Measurements from ENCODE around the gene EFCC1.

EFCC1 gene

GRCh38 chr3:129005526-129006303 is 4.6 kb downstream of the EFCC1 start:
- Histone ChIP-seq H3K27me3 (replicated peaks; ENCODE audit: insufficient read depth, low read length) (peaks cover 29% of the 10 kb centered on the region), H3K4me3 (ENCODE audit: low read length) (no peak overlapping the region), H3K9ac (ENCODE audit: low read length) (no peak overlapping the region), H3K27ac (ENCODE audit: low read length) (no peak overlapping the region), H3K9me2 (replicated peaks; ENCODE audit: insufficient read depth, low read length) (no peaks in the 10 kb centered on the region), H3F3A (ENCODE audit: insufficient read depth, low read length) (no peaks in the 10 kb centered on the region), H3K79me2 (ENCODE audit: low read length) (no peaks in the 10 kb centered on the region), H3K9me3 (replicated peaks; ENCODE audit: insufficient read depth, low read length) (no peaks in the 10 kb centered on the region), H3K36me3 (replicated peaks; ENCODE audit: insufficient read depth, low read length) (no peaks in the 10 kb centered on the region), H3K4me2 (ENCODE audit: low read depth, low read length) (no peak overlapping the region), H2AFZ (ENCODE audit: low read length) (peak overlapping the region; percentile 55; the same call in 1 of the 2 replicates), H3K4me1 (ENCODE audit: low read length) (peaks cover 29% of the 10 kb centered on the region), H4K20me1 (ENCODE audit: insufficient read depth, low read length) (no peaks in the 10 kb centered on the region)
- TF ChIP-seq EZH2phosphoT487 (IDR thresholded peaks at IDR 0.05; ENCODE audit: low read length), result no peak
- no peak for TF ChIP-seq CTCF (IDR thresholded peaks at IDR 0.05; ENCODE audit: low read length)
- no peak for TF ChIP-seq EZH2 (optimal IDR thresholded peaks at IDR 0.05; ENCODE audit: low read depth, low read length)
- peak; percentile 27 for DNase-seq

GRCh38 chr3:129006864-129007263 is 5.8 kb downstream of the EFCC1 start:
- Histone ChIP-seq H3K4me3 (ENCODE audit: low read length) (no peak overlapping the region), H3K79me2 (ENCODE audit: low read length) (no peaks in the 10 kb centered on the region), H3K9me2 (replicated peaks; ENCODE audit: insufficient read depth, low read length) (no peaks in the 10 kb centered on the region), H2AFZ (ENCODE audit: low read length) (no peak overlapping the region), H3K4me1 (ENCODE audit: low read length) (peaks cover 29% of the 10 kb centered on the region), H3K27me3 (replicated peaks; ENCODE audit: insufficient read depth, low read length) (peaks cover 17% of the 10 kb centered on the region), H3K9ac (ENCODE audit: low read length) (no peak overlapping the region), H3K4me2 (ENCODE audit: low read depth, low read length) (no peak overlapping the region), H3F3A (ENCODE audit: insufficient read depth, low read length) (no peaks in the 10 kb centered on the region), H3K36me3 (replicated peaks; ENCODE audit: insufficient read depth, low read length) (no peaks in the 10 kb centered on the region), H3K27ac (ENCODE audit: low read length) (no peak overlapping the region), H3K9me3 (replicated peaks; ENCODE audit: insufficient read depth, low read length) (no peaks in the 10 kb centered on the region), H4K20me1 (ENCODE audit: insufficient read depth, low read length) (no peaks in the 10 kb centered on the region)
- peak; percentile 58 for DNase-seq
- TF ChIP-seq CTCF (IDR thresholded peaks at IDR 0.05; ENCODE audit: low read length), result no peak
- TF ChIP-seq EZH2 (optimal IDR thresholded peaks at IDR 0.05; ENCODE audit: low read depth, low read length), result no peak
- no peak for TF ChIP-seq EZH2phosphoT487 (IDR thresholded peaks at IDR 0.05; ENCODE audit: low read length)

- Histone ChIP-seq H3K27me3 (replicated peaks; ENCODE audit: insufficient read depth, low read length) (peaks cover 8% of the 10 kb centered on the region), H3K4me3 (ENCODE audit: low read length) (no peak overlapping the region), H3K9me2 (replicated peaks; ENCODE audit: insufficient read depth, low read length) (no peaks in the 10 kb centered on the region), H3K4me1 (ENCODE audit: low read length) (peaks cover 29% of the 10 kb centered on the region), H4K20me1 (ENCODE audit: insufficient read depth, low read length) (no peaks in the 10 kb centered on the region), H3K36me3 (replicated peaks; ENCODE audit: insufficient read depth, low read length) (no peaks in the 10 kb centered on the region), H3K79me2 (ENCODE audit: low read length) (no peaks in the 10 kb centered on the region), H3F3A (ENCODE audit: insufficient read depth, low read length) (no peaks in the 10 kb centered on the region), H3K27ac (ENCODE audit: low read length) (no peak overlapping the region), H3K9me3 (replicated peaks; ENCODE audit: insufficient read depth, low read length) (no peaks in the 10 kb centered on the region), H3K9ac (ENCODE audit: low read length) (no peak overlapping the region), H3K4me2 (ENCODE audit: low read depth, low read length) (no peak overlapping the region), H2AFZ (ENCODE audit: low read length) (no peak overlapping the region)
- DNase-seq, result no peak
- TF ChIP-seq CTCF (IDR thresholded peaks at IDR 0.05; ENCODE audit: low read length), result no peak
- no peak for TF ChIP-seq EZH2 (optimal IDR thresholded peaks at IDR 0.05; ENCODE audit: low read depth, low read length)
- no peak for TF ChIP-seq EZH2phosphoT487 (IDR thresholded peaks at IDR 0.05; ENCODE audit: low read length)
Measured at GRCh38 chr3:129007792-129008191, 6.7 kb downstream of the EFCC1 start.
